ENCODE measurements around the gene GAS2.
A peak's percentile ranks its signal among the peaks of the same experiment; 100 is the strongest.

Gene GAS2

DNA sequence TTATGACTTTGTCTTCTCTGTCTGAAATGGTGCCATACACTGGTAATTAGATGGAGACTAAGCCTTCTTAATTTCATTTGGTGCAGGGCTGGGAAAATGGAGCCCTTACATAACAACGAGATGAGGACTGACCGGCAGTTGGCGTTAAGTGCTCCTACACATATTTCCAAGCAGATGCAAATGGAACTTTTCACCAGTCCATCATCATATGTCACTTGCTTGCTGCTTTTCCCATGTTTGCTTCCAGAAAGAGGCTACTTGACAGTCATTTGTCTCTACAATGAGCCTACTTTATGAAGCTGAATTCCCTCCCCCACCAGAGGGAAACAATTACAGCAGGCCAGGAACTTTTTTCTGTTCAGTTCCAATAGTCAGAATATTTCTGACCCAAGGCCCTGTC is 130.6 kb downstream of the GAS2 start:
- DNase-seq = no peak

DNA sequence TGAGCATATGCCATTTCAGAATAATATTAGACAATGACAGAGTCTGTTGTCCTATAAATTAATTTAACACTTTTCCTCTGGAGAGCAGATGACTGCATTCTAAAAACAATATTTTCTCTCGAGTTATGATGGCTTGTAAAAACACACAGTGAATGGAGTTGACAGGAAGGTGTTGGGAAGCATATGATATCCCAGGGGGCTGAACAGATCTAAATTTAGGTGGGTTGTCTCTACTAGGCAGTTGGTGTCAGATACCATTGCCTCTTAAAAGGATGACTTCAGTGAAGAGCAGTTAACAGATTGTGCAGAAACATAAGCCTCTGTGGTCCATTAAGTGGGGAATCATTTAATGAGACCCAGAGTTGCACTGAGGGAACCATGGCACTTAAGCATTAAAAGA is 132.5 kb downstream of the GAS2 start:
- DNase-seq = no peak

DNA sequence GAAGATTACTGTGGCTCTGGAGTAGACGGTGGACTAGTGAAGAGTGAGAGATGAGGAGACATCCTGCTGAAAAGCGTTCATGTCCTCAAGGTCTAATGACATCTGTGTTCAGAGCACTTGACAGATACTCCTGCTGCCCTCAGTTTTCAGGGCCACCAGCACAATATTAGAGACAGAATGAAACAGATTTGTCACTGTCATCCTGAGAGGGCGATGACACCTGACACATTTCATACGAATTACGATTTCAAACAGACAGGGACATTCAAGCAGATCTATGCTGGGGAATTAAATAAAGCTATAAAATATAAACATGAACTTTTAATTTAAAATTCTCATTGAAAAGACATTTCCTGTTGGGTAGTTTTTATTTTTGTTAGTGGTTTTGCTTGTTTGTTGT is 134.1 kb downstream of the GAS2 start:
- DNase-seq = no peak

DNA sequence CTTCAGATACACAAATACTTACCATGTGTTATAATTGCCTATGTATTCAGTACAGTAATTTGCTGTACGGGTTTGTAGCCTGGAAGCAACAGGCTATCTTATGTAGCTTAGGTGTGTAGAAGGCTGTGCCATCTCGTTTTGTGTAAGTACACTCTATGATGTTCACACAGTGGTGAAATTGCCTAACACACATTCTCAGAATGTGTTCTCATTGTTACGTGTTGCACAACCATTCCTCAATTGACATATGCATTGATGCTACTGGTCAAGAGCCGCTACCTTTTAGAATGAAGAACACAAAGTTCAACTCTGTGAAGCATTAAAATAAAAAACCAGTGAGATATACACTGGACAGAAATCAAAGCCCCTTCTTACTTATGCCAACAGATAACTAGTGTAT is 136.4 kb downstream of the GAS2 start:
- DNase-seq = no peak

DNA sequence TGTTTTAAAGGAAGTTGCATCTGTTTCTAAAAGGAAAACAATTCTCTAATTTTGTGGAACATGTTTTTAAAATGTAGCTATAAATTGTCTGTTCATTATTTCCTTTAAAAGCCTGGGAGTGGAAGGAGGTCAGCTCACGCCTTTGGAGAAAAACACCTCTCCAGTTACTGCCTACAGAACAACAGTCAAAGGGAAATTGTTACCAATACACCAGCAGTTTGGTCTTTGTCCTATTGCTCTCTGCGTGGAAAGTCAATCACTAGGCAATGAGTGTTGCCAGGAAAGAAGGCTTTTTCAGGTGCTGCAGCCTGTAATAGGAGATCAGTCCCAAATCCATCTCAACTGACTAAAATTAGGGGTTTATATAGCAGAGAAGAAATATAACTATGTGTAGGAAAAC is 141.0 kb downstream of the GAS2 start:
- no peak for DNase-seq

DNA sequence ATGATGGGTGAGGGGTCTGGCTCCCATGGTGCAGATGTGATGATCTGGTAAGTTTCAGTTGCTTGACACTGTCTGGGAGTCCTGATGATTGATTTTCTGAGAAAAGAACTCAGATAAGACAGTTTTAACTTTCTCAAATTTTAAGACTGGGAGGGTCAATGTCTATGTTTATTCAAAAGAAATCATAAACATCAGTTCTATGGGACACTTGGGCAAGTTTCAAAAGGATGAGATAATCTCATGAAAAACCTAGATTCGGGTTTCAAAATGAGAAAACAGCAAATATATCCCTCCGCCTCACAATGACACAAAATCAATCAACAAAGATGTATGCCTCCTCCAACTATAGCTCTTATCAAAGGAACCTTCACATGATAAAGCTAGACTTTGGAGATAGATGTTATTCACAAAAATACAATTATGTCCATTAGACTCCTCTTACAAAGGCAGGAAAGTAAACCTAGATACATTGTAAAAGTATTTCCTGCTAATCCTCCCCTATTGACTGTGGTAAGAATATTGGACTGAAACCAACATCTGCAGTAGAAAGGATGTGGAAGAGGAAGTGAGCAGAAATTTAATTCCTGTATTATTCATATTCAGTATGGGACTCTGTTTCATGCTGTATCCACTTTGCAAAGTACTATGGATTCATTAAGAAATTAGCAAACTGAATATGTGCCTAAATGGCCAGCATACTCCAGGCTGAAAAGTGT is 141.6 kb downstream of the GAS2 start:
- DNase-seq = no peak

DNA sequence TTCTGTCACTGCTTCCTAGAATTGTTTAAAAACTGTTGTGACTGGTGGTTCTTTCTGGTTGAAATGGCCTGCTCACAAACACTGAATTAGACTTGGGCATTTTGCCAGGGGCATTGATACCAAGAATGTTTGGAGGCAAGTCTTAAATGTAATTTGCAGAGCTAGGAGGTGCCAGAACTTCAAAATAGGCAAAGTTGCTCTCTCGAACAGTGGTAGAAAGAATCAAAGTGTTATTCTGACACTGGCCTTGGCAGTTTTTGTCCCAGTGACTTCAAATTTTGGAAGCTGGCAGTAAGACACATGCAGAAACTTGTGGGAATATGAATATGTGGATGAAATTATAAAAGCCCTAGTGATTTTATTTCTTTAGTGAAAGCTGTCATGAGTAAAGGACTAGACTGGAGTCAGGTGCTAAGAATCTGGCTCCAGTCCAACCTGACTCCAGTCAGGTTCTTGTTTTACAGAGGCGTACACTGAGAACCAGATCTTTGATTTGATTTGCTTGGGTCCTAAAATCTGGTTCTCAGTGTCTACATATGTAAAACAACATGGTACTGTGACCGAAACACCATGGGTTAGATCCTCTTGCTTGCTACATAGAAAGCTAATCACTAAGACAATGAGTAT is 142.3 kb downstream of the GAS2 start:
- no peak for DNase-seq

DNA sequence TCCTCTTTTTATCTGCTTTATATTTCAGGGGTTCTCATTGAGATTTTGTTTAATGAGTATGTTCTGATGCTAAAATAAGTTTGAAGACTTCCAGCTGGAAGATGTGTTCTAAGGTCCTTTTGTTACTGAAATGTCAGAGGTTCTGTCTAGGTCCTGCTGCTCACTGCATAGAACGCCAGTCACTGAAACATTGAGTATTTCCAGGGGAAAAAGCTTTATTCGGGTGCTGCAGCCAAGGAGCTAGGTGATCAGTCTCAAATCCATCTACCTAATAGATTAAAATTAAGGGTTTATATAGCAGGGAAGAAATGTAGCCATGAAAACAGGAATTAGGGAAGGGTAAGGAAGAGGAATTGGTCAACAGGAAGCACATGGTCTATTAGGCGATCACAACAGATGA is 143.5 kb downstream of the GAS2 start:
- no peak for DNase-seq

DNA sequence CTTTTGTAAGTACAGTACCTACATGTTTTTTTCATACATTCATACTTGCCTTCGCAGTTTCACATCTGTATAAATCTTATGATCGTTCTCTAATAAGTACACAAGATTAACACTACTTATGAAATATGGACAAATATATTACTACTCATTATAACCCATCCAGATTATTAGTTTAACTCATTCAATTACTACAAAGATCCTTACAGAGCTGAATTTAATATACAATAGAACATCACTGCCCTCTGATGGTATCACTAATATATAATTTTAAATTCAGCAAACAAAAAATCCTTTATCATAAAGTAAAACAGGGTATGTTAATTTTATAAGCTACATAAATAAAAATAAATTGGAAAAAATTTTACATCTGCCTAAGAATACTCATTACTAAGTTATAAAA is 155.8 kb downstream of the GAS2 start:
- no peak for DNase-seq

DNA sequence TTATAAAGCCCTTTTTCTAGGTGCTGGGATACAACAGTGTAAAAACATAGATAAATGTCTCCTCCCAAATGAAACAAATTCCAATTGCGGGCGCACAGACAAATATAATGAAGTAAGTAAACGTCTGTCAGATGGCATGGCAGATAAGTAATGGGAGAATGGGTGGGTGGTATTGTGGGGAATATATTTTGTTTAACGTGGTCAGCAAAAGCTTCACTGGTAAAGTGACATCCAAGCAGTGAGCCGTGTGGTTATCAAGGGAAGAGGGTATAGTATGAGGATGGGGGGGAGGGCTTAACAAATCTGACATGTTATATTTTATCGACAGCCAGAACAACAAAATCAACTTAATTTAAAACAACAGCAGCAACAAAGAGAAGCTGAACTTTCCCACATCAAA is 162.0 kb downstream of the GAS2 start:
- DNase-seq = no peak

DNA sequence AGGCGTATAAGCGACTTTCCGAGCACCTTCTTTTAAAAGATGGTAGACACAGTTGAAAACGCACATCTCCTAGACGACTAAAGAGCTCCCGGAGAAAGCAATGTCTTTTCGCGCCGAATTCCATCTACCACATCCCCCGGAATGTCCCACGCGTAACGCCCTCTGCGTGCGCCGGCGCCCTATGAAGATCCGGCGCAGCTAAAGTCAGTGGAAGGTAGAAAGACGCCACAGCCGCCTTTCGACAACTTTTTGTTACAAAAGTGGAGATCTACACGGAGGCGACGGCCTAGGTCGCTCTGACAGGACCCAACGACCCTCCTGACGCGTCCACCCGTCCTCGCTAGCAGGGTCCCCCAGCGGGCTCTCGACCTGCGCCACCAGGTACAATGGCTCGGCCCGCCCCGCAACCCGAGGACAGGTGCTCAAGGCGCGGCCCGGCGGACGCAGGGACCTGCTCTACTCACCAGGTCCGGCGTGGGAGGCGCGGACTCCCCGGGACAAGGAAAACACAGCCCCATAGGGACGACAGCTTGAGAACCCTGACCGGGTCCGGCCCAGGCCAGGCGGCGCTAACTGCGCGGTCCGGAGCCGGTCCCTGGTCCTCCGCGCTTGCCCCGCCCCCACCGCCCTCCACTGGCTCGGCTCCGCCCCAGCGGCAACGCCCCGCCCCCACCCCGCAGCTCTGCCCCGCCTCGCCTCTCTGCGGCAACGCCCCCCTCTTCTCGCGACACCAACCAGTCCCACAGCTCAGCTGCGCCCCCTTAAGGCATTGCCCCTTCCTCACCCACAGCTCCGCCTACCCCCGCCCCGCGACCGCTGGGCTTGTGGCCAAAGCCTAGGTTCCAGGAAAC is 163.0 kb downstream of the GAS2 start, which contains the start of gene SVIP:
Gene SVIP (minus strand): TSS at position 571 of the 851 bp plus-strand sequence. CDS start 53 bp downstream, at position 518.
- DNase-seq = peak; percentile 93

DNA sequence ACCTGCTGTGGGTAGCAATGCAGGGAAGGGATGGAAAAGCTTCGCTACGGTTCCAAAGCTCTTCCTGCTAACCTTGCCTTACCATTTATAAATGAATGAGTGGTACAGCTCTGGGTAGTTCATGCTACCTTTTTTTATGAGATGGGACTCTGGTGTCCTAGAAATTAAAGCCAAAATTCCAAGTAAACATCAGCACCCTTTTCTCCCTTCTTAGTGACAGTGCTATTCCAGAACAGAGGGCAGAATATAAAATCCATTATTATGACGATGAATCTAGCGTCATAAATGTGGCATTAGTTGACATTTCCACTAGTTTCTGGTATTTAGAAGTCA is 163.6 kb downstream of the GAS2 start:
- no peak for DNase-seq

DNA sequence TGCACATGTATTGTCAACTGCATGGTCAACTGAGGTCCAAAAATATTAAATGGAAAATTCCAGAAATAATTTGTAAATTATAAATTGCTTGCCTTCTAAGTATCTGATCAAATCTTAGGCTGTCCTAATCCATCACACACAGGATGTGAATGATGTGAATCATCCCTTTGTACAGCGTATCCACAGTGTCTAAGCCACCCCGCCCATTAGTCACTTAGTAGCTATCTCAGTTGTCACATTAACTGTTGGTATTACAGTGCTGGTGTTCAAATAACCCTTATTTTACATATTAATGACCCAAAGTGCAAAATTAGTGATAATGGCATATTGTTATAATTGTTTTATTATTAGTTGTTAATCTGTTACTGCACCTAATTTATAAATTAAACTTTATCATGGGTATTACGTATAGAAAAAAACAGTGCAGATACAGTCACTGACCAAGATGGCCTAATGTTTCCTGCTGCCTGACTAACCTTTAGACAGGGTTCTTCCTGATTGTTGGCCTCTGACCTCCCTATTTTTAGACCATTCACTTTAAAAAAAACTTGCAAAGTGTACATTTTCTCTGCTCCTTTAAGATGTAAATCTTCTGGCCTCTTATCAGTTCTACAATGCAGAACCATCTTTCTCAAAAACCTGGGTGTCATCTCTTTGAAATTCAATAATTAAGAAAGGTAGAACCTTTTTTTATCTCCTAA is 166.1 kb downstream of the GAS2 start:
- DNase-seq = no peak

DNA sequence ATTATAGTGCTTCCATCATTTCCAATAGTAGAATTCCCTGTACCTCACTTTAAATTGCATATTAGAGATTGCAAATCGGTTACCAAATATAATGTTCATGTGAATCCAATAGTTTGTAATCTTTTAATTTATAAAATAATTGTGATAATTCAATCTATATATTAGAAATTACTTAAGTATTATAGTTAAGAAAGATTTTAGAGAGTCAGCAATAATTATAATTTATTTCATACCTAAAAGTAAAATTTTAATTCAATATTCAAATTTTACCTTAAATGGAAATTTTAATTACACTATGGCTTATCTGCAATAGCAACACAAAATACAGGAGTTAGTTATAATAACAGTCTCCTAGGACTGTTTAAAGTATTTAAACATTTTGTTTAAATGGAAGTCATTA is 180.3 kb downstream of the GAS2 start:
- no peak for DNase-seq

DNA sequence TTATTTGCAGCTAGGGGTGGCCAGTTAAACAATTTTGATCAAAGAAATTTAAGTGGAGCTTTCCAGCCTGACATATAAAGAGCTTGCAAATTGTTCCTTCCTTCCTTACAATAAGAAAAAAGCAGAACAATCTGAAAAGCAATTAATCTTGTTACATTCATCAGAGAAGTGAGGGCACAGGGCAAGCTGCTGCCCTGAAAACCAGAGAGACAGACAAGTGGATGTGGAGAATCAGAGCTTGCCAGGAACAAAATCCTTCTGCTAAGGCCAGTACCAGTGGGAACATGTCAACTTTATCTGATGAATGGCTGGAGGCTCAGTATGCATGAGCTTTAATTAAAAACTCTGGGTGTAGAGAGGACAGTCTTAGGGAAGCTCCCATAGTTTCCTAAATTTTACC is 185.1 kb downstream of the GAS2 start:
- DNase-seq = no peak

DNA sequence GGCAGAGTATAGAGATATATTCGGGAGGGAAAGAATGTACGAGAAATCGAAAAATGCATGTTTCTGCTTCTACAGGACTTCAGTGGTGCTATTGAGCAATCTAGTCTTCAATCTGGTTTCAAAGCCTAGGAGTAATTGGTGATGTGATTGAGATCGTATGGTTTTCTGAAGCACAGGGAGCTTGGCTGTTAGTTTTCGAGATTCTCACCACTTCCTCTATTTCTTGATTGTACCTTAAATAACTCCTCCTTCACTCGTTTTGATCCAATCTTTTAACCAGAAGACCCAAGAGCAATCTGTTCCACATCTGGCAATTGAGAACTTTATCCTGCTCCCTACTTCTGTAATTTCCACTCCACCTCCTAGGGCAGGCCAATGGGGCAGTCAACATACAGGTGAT is 193.3 kb downstream of the GAS2 start:
- DNase-seq = no peak

DNA sequence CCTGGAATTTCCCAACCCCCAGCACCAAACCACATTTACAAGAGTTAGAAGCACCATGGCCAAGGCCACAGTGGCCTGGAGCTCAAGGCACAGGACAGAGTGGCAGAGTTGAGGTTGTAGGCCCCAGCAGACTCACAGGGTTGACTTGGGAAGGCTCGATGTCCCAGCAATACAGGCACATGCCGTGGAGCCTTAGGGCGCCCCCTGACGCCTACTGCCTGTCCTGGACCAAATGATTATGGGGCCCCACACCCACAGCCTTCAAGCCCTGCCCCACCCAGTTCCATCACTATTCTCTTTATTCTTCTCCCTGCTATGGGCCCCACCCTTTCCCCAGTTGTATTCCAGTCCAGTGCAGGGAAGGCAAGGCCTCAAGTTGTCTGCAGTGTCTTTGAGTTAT is 193.8 kb downstream of the GAS2 start, which contains the start of gene CCDC179:
Gene CCDC179 (minus strand): TSS at position 234 of the 400 bp plus-strand sequence. CDS start 53 bp downstream, at position 181.
- DNase-seq = no peak

All from stimulated activated CD4-positive, alpha-beta T cell treated with anti-CD3 and anti-CD28 coated beads, Interleukin-12 subunit alpha, Interleukin-12 subunit beta, amount 100 ng/mL, for 4 hours (primary cell).